HG03558 (cell line): ENCODE data around the gene FGD3.

Experiments
- ATAC-seq: cut with Tn5 transposase; IDR thresholded peaks from one replicate; pipeline ENCODE4 v1.9.1; 2021; ENCODE audit warnings: moderate number of reproducible peaks; ENCODE audit not compliant: unreplicated experiment; ENCODE audit errors: extremely low read depth

Gene FGD3

DNA sequence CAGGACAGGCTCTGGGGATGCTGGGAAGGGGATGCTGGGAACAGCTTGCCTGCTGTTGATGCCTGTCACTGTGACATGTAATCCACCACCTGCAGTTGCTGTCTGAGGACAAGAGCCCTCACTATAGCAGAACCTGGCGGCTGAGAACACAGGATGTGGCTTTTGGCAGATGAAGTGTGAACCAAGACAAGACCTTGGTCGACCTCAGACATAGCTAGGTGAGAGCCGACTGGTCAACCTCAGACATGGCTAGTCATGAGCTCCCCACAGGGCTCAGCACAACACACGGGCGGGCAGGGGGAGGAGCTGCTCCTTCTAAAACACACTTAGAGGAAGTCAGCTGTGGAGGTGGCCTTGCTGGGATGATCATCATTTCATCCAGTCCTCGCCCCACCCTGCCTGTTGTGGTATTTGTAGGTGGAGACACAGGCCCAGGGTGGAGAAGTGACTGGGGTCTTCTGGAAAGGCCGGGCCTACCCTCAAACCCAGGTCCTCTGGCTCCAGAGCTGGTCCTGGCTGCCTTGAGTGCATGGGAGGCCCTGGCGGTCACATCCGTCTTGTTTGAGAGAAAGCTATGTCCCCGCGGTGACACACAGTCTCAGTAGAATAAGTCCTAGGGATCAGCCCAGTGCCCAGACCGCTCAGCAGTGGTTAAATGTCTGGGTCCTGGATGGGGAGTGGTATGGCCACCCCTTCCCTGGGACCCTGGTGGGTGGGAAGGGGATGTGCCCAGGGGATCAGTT is 117.2 kb downstream of the FGD3 start:
- peak; percentile 76 for ATAC-seq

DNA sequence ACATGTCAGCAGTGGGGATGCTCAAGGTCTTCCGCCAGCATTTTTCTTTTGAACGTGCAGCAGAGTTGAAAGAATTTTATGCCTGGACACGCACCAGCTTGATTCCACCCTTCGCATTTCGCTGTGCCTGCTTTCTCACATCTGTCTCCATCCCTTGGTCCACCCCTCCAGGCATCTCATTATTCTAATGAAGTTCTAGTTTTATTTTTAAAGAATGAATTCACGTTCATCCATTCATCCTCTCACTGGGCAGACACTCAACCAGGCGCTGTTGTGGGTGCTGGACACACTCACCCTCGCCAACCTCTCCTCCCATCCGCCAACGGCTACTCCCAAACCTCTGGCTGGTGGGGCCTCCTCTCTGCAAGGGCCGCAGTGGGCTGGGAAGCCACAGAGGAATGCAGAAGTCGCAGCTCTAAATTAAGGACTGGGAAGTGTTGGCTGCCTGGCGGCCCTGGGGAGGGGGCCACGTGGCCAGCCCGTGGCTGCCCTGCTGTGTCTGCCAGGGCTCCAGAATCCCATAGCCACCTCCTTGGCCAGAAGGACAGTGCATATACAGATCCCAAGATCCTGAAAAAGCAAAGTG is 117.9 kb downstream of the FGD3 start:
- ATAC-seq = no peak

DNA sequence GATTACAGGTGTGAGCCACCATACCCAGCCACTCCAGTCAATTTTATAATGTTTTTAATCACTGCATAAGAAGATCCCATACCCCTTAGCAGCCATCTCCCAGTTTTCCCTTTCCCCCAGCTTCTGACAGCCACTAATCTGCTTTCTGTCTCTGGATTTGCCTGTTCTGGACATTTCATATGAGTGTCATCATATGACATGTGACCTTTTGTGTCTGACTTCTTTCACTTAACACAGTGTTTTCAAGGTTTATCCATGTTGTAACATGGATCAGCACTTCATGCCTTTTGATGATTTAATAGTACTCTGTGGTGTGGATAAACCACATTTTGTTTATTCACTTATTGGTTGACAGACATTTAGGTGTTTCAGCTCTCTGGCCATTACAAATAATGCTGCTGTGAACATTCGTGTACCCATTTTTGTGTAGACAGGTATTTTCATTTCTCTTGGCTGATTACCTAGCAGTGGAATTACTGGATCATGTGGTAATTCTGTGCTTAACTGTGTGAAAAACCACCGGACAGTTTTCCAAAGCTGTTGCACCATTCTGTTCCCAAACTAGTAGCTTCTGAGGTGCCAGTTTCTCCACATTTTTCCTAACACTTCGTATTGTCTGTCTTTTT is 119.8 kb downstream of the FGD3 start:
- ATAC-seq = no peak

DNA sequence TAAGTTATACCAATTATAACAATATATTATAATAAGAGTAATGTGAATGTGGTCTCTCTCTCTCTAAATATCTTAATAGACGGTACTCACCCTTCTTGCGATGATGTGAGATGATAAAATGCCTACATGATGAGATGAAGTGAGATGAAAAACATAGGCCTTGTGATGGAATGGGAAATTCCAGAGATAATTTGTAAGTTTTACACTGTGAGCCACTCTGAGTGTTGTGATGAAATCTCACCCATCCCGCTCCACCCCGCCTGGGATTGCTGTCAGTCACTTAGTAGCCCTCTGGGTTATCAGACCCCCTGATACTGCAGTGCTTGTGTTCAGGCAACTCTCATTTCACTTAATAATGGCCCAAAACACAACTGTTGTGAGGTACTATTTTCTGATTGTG is 121.6 kb downstream of the FGD3 start:
- no peak for ATAC-seq

DNA sequence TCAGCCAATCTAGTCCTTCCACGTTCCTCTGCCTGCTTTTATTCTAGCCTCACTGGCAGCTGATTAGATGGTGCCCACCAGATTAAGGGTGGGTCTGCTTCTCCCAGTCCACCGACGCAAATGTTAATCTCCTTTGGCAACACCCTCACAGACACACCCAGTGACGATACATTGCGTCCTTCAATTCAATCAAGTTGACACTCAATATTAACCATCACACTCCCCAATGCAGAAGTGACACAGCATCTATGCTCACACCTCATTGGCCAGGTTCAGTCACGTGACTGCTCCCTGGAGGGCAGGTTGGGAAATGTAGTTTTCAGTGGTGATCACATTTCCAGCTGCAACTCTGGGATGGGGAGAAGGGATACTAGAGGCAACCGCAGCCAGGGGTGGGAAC is 124.1 kb downstream of the FGD3 start:
- ATAC-seq = no peak

DNA sequence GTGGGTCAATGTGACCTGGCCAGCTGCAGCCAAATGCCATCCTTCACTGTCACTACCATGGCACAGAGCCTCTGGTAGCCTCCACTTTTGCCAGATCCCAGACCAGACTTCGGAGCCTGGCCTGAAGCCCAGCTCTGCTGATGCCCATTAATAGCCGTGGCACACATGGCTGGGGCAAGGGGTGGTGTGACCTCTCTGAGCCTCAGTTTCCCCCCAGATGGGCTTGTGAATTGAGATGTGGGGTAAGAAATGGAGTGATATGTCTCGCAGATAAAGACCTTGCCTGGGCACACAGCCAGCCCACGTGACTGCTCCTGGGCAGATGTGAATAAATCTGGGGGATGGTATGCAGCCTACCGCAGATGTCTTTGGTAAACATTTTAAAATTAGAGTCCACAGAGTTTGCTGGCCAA is 125.1 kb downstream of the FGD3 start:
- ATAC-seq = no peak

DNA sequence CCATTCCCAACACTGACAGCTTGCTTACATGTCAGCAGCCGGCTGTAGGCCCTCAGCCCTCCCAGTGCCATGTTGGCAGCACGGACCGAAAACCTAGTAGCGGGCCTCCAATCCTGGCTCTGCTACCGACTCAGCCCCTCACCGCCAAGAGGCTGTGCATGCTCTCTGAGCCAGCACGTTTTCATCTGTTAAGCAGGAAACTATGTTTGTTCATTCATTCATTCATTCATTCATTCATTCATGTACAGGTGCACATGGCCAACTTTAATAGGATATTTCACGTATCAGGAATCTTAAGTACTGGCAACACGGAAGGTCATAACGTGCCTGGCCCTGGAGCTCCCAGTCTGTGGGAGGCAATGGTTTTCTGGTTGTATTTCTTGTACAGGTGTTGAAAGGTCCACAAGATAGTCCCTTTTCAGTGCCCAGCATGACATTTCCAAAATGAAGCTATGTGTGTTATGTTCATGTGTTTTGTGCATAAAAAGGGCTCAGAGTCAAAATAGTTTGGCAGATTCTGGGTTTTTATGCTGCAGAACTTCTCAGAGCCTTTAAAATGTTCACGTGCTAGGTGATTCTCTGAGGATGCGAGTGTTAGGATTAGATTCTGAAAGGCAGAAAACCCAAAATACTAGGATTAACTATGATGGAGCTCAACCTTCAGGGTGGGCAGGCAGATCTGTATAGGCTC is 128.9 kb downstream of the FGD3 start:
- ATAC-seq = no peak

DNA sequence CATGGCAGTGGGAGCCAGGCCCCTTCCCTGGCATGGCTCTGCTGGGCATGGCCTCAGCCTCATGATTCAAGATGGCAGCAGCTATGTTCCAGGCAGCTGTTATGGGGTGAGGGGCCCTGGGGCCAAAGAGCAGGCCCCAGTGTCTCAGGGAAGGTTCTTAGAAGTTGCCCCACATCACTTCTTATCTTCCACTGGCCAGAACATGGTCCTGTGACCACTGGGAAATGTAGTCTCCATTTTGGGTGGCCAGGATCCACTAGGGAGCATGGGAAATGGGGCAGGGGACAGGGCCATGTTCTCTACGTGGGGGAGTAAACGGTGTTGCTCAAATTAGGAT is 129.4 kb downstream of the FGD3 start:
- ATAC-seq = no peak

DNA sequence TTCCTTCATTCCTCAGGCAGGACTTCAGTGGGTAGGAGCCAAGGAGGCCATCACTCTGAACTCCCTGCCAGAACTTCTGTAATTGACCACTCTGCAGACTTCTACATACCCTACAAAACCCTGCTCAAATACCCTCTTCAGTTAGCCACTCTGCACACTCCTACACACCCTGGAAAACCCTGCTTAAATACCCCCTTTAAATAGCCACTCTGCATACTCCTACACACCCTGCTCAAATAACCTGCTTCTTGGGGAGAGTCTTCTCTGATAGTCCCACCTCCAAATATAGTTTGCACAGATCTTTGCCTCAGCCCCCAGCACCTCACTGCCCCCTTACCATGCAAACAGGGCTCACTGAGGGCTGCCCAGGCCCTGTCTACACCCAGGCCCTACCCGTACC is 130.0 kb downstream of the FGD3 start:
- ATAC-seq = no peak

DNA sequence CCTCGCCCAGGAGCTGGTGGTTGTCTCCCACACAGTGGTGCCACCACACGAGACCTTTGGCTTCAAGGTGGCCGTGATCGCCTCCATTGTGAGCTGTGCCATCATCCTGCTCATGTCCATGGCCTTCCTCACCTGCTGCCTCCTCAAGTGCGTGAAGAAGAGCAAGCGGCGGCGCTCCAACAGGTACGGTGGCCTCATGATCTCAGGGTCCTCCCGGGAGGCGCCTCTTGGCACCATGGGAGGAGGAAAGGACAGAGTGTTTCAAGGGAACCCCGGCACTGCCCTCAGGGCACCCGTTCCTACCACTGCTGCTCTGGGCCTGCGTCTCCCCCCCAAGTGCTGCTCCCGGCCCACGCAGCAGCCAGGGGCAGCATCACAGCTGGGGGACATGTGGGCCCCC is 130.5 kb downstream of the FGD3 start:
- no peak for ATAC-seq

DNA sequence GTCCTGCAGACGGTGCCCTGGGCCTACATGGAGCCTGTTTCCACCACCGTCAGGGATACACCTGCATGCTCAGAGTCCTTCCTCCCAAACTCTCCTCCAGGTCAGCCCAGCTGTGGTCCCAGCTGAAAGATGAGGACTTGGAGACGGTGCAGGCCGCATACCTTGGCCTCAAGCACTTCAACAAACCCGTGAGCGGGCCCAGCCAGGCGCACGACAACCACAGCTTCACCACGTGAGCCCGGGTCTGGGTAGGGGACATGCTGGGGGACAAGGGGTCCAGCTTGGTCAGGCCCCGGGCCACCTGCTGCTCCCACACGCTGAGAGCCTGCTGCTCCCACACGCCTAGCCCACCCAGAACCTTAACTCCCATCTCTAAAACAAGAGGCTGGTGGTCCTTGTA is 132.0 kb downstream of the FGD3 start:
- no peak for ATAC-seq

DNA sequence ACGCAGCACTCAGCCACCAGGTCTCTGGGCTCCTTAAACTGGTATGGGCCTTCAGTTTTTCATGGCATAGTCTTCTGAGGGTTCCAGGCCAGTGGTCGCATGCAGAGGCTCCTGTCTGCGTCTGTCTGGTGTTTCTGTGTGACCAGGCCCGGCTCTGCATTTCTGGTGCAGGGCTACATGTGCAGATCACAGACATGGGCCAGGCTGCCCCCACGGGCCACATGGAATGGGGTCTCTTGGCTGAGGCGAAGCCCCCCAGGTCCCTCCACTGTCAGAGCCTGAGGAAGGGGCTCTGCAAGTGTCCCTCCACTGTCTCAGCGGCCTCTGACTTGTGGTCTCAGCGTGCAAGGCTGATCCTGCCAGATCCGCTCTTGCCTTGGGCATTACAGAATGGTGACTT is 133.1 kb downstream of the FGD3 start:
- ATAC-seq = no peak

DNA sequence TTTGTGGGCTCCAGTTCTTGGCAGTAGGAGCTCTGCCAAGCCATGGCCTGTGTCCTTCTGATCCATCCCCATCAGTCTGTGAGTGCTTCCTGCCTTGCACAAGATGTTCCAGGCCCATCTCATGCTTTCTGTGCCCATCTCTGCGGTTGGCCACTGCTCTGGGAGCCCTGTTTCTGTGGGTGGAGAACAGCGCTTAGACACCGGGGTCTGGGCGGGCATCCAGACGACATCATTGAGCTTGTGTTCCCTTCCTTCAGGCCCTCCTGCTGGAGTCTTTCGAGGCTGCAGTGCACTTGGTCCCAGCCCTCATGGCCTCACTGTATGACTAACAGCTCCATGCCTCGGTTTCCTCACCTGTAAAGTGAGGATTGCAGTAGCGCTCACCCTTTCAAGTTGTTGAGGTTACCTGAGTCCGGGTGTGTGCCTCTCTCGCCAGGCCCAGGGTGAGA is 133.8 kb downstream of the FGD3 start:
- no peak for ATAC-seq

DNA sequence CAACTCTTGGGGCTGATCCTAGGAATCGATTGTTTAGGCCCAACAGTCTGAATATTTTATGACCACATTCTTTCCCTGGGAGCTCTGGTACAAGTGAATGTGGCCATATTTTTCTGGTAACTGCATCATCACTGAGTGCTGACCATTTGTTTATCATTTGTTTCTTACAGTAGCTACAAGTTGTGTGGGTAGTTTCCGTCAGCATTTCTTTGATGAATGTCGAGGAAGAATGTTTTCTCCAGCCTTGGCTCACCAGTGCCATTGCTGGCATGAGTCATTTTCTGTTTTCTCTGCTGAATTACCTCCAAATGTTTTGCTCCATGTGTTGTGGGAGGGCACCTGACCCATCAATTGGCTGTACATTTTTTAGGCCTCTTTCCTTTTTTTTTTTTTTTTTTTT is 134.6 kb downstream of the FGD3 start:
- no peak for ATAC-seq

DNA sequence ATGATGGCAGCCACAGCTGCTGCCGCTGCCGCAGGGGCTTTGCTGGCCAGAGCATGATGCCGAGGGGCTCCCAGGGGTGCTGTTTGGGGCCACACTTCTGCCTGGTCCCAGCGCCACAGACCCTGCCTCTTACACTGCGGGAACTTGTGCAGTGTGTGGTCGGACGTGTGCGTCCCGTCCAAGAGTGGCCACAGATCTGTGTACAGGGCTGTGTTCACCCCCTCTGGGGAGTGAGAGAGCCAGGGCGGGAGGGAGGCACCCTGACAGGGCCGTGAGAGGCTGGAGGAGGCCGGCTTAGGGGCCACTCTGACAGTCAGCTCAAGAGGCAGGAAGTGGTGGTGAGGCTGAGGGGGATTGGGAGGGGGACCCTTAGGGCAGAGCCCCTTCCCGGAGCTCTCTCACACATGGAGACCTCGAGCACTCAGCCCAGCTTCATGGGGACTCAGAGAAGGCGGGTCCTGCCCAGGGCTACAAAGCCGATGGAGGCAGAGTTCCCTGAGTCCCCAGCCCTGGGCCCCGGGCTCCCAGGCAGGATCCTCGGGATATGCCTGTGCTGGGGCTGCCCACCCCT is 135.6 kb downstream of the FGD3 start:
- no peak for ATAC-seq

DNA sequence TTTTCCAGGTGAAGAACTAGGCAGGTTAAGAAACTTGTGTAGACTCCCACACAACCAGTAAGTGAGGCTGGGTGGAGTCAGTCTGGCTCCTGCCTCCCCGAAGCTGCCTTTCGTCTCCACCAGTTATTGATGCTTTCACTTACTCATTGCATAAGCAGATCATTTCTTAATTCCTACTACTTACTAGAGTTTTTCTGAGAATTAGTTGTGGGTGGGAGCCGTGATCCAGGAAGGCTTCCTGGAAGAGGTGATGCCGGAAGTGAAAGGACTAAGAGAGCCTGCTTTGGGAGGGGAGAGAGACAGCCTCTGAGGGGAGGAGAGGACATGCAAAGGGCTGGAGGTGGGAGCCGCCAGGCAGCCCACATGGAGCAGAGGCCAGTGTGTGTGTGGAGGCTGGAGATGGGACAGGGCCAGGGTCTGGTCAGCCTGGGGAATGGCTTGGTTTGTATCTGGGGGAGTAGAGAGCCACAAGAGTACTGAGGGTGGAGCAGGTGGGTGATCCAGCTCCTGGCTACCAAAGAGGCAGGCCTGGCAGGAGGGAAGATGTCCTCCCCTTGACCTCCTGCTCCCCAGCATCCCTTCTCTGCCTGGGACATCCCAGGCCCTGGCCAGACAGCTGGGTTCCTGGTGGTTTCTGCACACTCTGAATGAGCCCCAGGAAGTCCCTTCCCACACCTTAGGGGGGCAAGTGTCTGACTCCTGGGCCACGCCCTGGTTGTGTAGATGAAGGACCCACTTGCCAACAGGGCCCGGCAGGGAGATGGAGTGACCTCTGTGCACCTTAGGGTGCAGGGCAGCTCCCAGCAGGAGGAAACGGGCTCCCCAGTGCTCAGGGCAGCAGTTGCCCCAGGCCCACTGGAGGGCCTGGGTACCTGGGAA is 136.5 kb downstream of the FGD3 start:
- ATAC-seq = no peak

DNA sequence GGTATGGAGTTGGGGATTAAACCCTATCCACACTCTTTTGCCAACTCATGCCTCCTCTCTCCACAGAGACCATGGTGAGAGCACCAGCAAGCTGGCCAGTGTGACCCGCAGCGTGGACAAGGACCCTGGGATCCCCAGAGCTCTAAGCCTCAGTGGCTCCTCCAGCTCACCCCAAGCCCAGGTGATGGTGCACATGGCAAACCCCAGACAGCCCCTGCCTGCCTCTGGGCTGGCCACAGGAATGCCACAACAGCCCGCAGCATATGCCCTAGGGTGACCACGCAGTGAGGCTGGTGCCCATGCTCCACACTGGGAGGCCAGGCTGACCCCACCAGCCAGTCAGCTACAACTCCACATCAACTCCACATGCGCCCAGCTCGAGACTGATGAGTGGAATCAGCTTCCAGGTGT is 137.2 kb downstream of the FGD3 start:
- no peak for ATAC-seq

DNA sequence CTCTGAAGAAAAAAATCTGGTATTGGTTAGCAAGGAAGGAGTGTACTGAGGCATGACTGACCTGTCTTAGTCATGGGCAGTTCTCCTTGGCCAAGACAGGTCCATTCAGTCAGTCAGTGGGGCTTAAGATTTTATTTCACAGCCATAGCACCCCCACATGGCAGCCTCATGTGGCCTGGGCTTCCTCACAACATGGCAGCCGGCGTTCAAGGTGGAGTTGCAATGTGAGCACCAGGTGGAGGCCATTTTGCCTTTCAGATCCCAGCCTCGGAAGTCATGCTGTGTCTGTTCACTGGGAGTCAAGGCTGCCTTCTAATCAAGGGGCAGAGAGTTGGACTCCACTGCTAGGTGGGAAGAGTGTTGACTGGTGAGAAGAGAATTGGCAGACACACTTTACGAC is 138.4 kb downstream of the FGD3 start:
- ATAC-seq = no peak
